ACC112 (cell line): ENCODE results near the gene BCL2.

Experiments used
- H2AFZ ChIP-seq: fragments of 200-600 bp; sonication (generic); one replicate; pipeline ENCODE4 v1.6.0; 2017; ENCODE audit warnings: antibody characterized with exemption, low read length; ENCODE audit not compliant: unreplicated experiment
- H3K27ac ChIP-seq: fragments of 200-600 bp; sonication (generic); 2 replicates; pipeline ENCODE4 v1.5.1; 2014; ENCODE audit warnings: low read depth, mild to moderate bottlenecking, antibody characterized with exemption, low read length, moderate library complexity
- H3K27me3 ChIP-seq: fragments of 200-600 bp; sonication (generic); 2 replicates; pipeline ENCODE4 v1.6.1; 2014; ENCODE audit warnings: mild to moderate bottlenecking, antibody characterized with exemption, low read length, moderate library complexity, mixed read lengths; ENCODE audit not compliant: insufficient read depth
- H3K36me3 ChIP-seq: fragments of 200-600 bp; sonication (generic); 2 replicates; pipeline ENCODE4 v1.6.1; 2016; ENCODE audit warnings: mild to moderate bottlenecking, antibody characterized with exemption, low read length, moderate library complexity, mixed read lengths; ENCODE audit not compliant: insufficient read depth
- H3K4me1 ChIP-seq: fragments of 200-600 bp; sonication (generic); one replicate; pipeline ENCODE4 v1.6.1; 2016; ENCODE audit warnings: low read length, mixed read lengths; ENCODE audit not compliant: insufficient read depth, unreplicated experiment, control insufficient read depth
- H3K4me3 ChIP-seq: fragments of 200-600 bp; sonication (generic); 2 replicates; pipeline ENCODE4 v1.5.1; 2014; ENCODE audit warnings: mild to moderate bottlenecking, low read depth, low read length
- H3K79me2 ChIP-seq: fragments of 200-600 bp; sonication (generic); one replicate; pipeline ENCODE4 v1.6.0; 2016; ENCODE audit warnings: low read length; ENCODE audit not compliant: control insufficient read depth, unreplicated experiment, insufficient read depth

The BCL2 gene

GRCh38 chr18:63095768-63096167 lies 223.8 kb downstream of the BCL2 start:
- Histone ChIP-seq H3K27ac (no peak overlapping the region), H3K27me3 (peaks cover 52% of the 10 kb centered on the region), H2AFZ (no peak overlapping the region), H3K36me3 (no peaks in the 10 kb centered on the region), H3K79me2 (no peaks in the 10 kb centered on the region), H3K4me1 (no peaks in the 10 kb centered on the region), H3K4me3 (no peak overlapping the region)

DNA sequence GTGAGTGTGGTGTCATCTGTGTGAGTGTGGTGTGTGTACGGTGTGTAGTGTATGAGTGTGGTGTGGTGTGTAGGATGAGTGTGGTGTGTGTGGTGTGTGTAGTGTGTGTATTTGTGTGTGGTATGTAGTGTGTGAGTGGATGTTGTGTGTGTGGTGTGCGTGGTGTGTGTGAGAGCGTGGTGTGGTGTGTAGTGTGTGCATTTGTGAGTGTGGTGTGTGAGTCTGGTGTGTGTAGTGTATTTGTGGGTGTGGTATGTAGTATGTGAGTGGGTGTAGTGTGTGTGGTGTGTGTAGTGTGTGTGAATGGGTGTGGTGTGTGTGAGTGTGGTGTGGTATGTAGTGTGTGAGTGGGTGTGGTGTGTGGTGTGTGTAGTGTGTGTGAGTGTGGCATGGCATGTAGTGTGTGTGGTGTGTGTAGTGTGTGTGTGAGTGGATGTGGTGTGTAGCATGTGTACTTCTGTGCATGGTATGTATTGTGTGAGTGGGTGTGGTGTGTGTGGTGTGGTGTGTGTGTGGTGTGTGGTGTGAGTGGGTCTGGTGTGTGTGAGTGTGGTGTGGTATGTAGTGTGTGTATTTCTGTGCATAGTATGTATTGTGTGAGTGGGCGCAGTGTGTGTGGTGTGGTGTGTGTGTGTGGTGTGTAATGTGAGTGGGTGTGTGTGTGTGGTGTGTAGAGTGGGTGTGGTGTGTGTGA lies 227.8 kb downstream of the BCL2 start:
- no peak overlapping the region for H2AFZ ChIP-seq
- H3K4me3 ChIP-seq = no peak overlapping the region
- H3K36me3 ChIP-seq = no peaks in the 10 kb centered on the region

DNA sequence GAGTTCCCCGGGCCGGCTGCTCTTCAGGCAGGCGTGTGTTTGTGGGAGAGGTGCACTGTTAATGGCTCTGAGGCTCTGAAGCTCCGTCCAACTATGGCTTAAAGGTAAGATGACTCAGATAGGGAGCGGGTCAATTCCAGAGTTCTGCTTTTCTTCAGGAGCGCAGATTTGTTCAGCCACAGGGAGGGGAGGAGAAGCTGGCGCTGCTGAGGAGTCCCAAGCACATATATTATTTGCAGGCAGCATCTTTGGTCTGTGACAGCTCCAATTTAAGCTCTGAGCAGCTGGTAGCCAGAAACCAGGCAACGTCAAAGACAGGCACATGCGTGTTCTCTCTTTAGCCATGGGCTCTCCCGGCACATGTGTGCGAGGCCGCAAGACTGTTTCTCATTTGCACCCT lies 229.2 kb downstream of the BCL2 start:
- Histone ChIP-seq H2AFZ (no peak overlapping the region), H3K27ac (no peak overlapping the region), H3K79me2 (no peaks in the 10 kb centered on the region), H3K4me1 (no peaks in the 10 kb centered on the region), H3K36me3 (no peaks in the 10 kb centered on the region), H3K4me3 (no peak overlapping the region), H3K27me3 (peaks cover 55% of the 10 kb centered on the region)

More for the DNA sequence above, 227.8 kb downstream of the BCL2 start:
- H3K79me2 ChIP-seq = no peaks in the 10 kb centered on the region
- H3K27me3 ChIP-seq = peaks cover 69% of the 10 kb centered on the region
- no peaks in the 10 kb centered on the region for H3K4me1 ChIP-seq
- H3K27ac ChIP-seq = no peak overlapping the region

GRCh38 chr18:63089041-63089440 lies 230.5 kb downstream of the BCL2 start:
- H3K4me3 ChIP-seq = no peak overlapping the region
- H3K36me3 ChIP-seq = no peaks in the 10 kb centered on the region
- H3K27ac ChIP-seq = no peak overlapping the region
- no peaks in the 10 kb centered on the region for H3K4me1 ChIP-seq
- peaks cover 44% of the 10 kb centered on the region for H3K27me3 ChIP-seq
- H2AFZ ChIP-seq = no peak overlapping the region
- no peaks in the 10 kb centered on the region for H3K79me2 ChIP-seq

DNA sequence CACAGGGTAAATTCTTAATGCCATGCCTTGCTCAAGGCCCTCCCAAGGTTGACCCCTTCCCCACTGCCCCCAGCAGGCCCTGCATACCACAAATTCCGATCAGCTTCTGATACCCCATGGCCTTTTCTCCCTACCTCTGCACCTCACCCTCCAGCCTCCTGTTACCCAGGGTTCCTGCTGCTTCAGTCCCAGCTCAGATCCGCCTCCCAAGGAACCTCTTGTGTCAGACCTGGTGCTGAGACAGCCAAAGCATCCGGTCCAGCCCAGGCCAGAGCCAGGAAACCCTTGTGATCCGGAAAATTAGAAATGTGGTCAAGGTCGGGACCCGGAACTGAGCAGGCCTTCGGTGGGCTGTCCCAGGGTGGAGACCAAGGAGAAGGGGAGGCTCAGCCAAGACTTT lies 231.3 kb downstream of the BCL2 start:
- Histone ChIP-seq H3K4me1 (no peaks in the 10 kb centered on the region), H3K27me3 (peaks cover 40% of the 10 kb centered on the region), H3K27ac (no peak overlapping the region), H3K79me2 (no peaks in the 10 kb centered on the region), H3K4me3 (no peak overlapping the region), H2AFZ (no peak overlapping the region), H3K36me3 (no peaks in the 10 kb centered on the region)

DNA sequence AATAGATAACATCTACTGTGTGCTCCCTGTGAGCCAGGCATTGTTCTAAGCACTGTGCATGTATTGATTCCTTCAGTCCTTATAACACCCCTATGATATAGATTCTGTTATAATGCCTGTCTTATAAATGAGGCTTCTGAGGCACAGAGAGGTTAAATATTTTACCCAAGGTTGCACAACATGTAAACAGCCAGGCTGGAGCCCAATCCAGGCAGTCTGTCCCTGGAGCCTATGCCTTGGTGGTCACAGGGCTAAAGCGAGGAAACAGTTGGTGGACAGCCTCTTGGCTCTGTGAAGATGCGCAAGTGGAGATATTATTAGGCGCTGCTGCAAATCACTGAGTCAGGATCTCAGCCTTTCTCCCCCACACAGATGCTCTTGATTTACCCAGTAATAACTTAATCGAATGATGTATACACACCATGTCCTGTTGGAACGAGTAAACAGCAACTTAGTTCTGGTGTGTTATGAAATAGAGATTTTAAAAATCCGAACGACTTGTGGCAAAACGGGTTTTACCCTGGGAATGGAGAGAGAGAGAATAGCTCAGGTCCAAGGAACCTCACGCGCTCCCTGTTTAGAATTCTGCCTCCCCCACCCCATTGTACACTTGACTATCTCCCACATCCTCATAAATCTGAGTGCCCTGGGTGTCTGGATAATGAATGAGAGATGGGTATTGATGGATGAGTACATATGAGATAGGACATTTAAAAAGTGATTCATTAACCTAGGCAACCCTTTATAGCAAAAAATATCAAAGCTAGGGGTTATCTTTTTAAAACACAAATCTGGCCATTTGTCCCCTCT lies 231.9 kb downstream of the BCL2 start:
- H3K4me3 ChIP-seq = no peak overlapping the region
- H3K27me3 ChIP-seq = peaks cover 38% of the 10 kb centered on the region
- H3K79me2 ChIP-seq = no peaks in the 10 kb centered on the region

DNA sequence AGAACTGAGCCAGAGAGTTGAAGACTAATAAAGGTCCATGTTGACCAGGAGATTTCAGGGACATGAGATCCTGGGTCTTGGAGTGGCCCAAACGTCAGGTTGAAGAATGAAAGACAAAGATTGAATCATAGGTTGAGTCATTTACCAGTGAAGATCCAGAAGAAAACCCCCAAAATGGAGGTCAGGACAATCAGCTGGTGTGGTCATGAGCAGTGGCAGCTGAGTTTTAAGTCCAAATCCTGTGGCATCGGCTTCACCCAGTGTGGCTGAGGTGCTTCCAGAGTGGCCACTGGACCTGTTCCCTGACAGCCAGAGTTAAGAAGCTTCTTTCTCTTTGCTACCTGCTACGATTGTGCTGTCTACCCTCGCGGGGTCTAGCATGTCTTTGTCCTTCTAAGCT lies 234.0 kb downstream of the BCL2 start:
- Histone ChIP-seq H3K79me2 (no peaks in the 10 kb centered on the region), H3K36me3 (no peaks in the 10 kb centered on the region), H3K27ac (no peak overlapping the region), H3K4me1 (no peaks in the 10 kb centered on the region), H3K27me3 (peaks cover 33% of the 10 kb centered on the region), H3K4me3 (no peak overlapping the region), H2AFZ (no peak overlapping the region)

More for the DNA sequence above, 231.9 kb downstream of the BCL2 start:
- Histone ChIP-seq H3K27ac (no peak overlapping the region), H3K36me3 (no peaks in the 10 kb centered on the region), H3K4me1 (no peaks in the 10 kb centered on the region), H2AFZ (no peak overlapping the region)

DNA sequence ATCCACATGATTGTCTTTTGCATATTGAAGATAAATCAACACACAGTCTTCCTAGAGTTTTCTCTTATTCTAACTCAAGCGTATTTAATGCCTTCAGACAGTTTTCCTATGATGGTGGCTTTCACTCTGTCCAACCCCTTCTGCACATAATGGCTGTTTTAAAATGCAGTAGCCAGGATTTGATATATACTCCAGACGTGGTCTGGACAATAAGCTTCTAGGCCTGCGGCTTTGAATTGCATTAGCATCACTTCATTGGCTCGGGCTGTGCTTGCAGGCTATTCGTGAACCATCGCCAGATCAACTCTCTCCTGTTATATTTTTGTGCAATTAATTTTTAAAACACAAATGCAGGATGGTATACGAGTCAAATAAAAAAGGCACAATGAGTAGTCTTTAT lies 235.3 kb downstream of the BCL2 start:
- Histone ChIP-seq H3K79me2 (no peaks in the 10 kb centered on the region), H3K4me3 (no peak overlapping the region), H3K27ac (no peak overlapping the region), H3K36me3 (no peaks in the 10 kb centered on the region), H3K4me1 (no peaks in the 10 kb centered on the region), H2AFZ (no peak overlapping the region), H3K27me3 (peaks cover 34% of the 10 kb centered on the region)

DNA sequence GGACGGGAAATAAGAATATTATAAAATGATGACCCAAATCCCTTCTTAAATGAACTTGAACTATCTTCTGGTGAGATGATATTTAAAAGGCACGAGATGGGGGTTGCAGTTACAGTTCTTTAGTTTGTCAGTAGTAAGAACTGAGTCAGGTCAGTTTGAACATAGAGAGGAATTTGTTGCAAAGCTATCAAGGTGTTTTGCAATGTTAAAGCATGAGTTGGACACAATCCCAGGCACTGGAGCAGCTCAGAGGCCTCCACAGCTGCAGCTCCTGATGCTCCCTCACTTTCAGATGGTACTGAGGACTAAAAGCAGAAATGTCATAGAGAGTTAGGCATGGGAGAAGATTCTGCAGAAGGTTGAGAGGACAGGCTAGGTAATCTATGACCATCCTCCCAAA lies 236.0 kb downstream of the BCL2 start:
- Histone ChIP-seq H2AFZ (no peak overlapping the region), H3K36me3 (no peaks in the 10 kb centered on the region), H3K4me1 (no peaks in the 10 kb centered on the region), H3K79me2 (no peaks in the 10 kb centered on the region), H3K4me3 (no peak overlapping the region), H3K27me3 (peaks cover 32% of the 10 kb centered on the region), H3K27ac (peak overlapping the region; percentile 22; the same call in 1 of the 2 replicates)

DNA sequence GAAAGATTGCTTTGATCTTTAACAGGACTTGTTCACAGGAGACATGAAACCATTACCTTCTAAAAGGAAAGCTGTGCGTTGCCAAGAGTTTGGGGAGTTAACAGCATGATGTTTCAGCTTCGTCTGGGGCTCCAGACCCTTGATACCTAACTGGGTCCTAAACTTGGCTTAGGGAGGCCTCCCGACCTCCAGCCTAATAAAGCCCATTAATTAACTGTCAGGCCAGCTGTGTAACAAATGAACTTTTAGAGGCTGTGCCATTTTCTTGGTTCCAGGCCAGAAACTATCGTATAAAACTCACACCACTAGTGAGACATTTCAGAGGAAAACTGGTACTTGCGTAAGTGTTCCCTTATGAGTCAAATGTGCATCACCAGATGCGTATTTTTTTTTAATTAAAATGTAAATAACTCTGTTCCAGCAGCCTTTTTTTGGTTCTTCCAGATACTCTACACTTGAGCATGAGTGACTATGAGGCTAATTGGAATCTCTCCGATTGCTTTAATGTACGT lies 236.5 kb downstream of the BCL2 start:
- H3K79me2 ChIP-seq = no peaks in the 10 kb centered on the region
- H3K27ac ChIP-seq = peak overlapping the region; percentile 22; the same call in 1 of the 2 replicates
- H3K36me3 ChIP-seq = no peaks in the 10 kb centered on the region

More for the DNA sequence above, 236.5 kb downstream of the BCL2 start:
- Histone ChIP-seq H3K4me3 (no peak overlapping the region), H3K4me1 (no peaks in the 10 kb centered on the region), H2AFZ (no peak overlapping the region), H3K27me3 (peaks cover 31% of the 10 kb centered on the region)
